A549 (cell line): Measurements from ENCODE around the gene RTN4.

Experiments used
- CHD4 ChIP-seq: fragments of 200-600 bp; sonication (generic); IDR thresholded peaks from 2 replicates; pipeline ENCODE4 v1.6.1; 2016; ENCODE audit warnings: antibody characterized with exemption, mild to moderate bottlenecking, borderline replicate concordance
- JUN ChIP-seq, 2 experiments: fragments of >200 bp; sonication (Bioruptor Twin); formaldehyde crosslinking; IDR thresholded peaks; 2 replicates in 1 of 2; 3 replicates in 1 of 2; pipeline ENCODE4 v1.6.1; 2016 to 2017
- MAFK ChIP-seq: fragments of 450-650 bp; IDR thresholded peaks from 2 replicates; pipeline ENCODE4 v1.6.1; 2014; ENCODE audit not compliant: partially characterized antibody
- NPAS2 ChIP-seq: fragments of 250-450 bp; sonication (Bioruptor Pico); IDR thresholded peaks from 2 replicates; pipeline ENCODE4 v1.8.0; 2022; ENCODE audit warnings: mild to moderate bottlenecking, moderate library complexity, borderline replicate concordance
- POLR2A ChIP-seq: IDR thresholded peaks from 2 replicates; pipeline ENCODE4 v1.6.1; 2012; ENCODE audit warnings: mild to moderate bottlenecking, low read length
- RAD21 ChIP-seq, 2 experiments: fragments of >200 bp in 1 of 2; sonication (Bioruptor Twin) in 1 of 2; formaldehyde crosslinking in 1 of 2; IDR thresholded peaks in 1 of 2; conservative IDR thresholded peaks in 1 of 2; 2 replicates in 1 of 2; 3 replicates in 1 of 2; pipeline ENCODE4 v1.6.1; 2012 to 2018; ENCODE audit warnings: inconsistent platforms in 1 of 2
- RFX5 ChIP-seq: fragments of 450-650 bp; IDR thresholded peaks from 2 replicates; pipeline ENCODE4 v1.7.1; 2014; ENCODE audit warnings: antibody characterized with exemption, mild to moderate bottlenecking, moderate library complexity
- SMC3 ChIP-seq: fragments of >200 bp; sonication (Bioruptor Twin); formaldehyde crosslinking; IDR thresholded peaks from 3 replicates; pipeline ENCODE4 v1.6.1; 2018; ENCODE audit warnings: inconsistent platforms
- TF ChIP-seq, protein P1 (sequence below): fragments of >200 bp; sonication (Bioruptor Twin); formaldehyde crosslinking; IDR thresholded peaks from 3 replicates; pipeline ENCODE4 v1.5.1; 2016
- TF ChIP-seq, protein P2 (sequence below): IDR thresholded peaks from 2 replicates; pipeline ENCODE4 v1.6.1; 2012
- TF ChIP-seq, protein P3 (sequence below): fragments of 200-600 bp; sonication (generic); IDR thresholded peaks from 2 replicates; pipeline ENCODE4 v1.6.1; 2016; ENCODE audit warnings: antibody characterized with exemption, mild to moderate bottlenecking, moderate library complexity
- TF ChIP-seq, protein P4 (sequence below): IDR thresholded peaks from 2 replicates; pipeline ENCODE4 v1.6.1; 2012

DNA sequence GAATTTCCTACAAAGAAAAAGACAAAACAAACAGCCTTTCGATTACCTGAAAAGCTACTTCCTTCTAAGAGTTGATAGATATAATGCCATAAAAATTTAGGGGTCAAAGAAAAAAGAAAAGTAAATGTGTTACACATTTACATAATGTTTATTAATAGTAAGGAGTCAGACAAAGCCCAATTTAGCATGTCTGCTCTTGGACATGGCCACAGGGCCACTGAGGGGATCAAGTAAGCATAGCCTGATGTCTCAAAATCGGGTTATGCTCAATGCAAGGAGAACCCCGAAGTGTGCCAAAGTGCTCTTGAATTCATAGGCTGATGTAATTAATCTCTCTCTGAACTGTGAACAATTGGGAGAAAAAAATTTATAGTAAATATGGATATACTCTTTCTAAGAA lies 61.6 kb downstream of the RTN4 start:
- TF ChIP-seq, protein P1, sequence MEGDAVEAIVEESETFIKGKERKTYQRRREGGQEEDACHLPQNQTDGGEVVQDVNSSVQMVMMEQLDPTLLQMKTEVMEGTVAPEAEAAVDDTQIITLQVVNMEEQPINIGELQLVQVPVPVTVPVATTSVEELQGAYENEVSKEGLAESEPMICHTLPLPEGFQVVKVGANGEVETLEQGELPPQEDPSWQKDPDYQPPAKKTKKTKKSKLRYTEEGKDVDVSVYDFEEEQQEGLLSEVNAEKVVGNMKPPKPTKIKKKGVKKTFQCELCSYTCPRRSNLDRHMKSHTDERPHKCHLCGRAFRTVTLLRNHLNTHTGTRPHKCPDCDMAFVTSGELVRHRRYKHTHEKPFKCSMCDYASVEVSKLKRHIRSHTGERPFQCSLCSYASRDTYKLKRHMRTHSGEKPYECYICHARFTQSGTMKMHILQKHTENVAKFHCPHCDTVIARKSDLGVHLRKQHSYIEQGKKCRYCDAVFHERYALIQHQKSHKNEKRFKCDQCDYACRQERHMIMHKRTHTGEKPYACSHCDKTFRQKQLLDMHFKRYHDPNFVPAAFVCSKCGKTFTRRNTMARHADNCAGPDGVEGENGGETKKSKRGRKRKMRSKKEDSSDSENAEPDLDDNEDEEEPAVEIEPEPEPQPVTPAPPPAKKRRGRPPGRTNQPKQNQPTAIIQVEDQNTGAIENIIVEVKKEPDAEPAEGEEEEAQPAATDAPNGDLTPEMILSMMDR: no peak
- TF ChIP-seq POLR2A (no peak), NPAS2 (CRISPR knock-in tag) (no peak), CHD4 (no peak), RAD21 (conservative IDR thresholded peaks at IDR 0.05 in 1 of 2, IDR thresholded peaks at IDR 0.05 in 1 of 2) (no peak), SMC3 (no peak), RFX5 (no peak), JUN (IDR thresholded peaks at IDR 0.05) (no peak), MAFK (no peak)
- TF ChIP-seq, protein P2, sequence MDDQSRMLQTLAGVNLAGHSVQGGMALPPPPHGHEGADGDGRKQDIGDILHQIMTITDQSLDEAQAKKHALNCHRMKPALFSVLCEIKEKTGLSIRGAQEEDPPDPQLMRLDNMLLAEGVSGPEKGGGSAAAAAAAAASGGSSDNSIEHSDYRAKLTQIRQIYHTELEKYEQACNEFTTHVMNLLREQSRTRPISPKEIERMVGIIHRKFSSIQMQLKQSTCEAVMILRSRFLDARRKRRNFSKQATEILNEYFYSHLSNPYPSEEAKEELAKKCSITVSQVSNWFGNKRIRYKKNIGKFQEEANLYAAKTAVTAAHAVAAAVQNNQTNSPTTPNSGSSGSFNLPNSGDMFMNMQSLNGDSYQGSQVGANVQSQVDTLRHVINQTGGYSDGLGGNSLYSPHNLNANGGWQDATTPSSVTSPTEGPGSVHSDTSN: no peak
- TF ChIP-seq, protein P3, sequence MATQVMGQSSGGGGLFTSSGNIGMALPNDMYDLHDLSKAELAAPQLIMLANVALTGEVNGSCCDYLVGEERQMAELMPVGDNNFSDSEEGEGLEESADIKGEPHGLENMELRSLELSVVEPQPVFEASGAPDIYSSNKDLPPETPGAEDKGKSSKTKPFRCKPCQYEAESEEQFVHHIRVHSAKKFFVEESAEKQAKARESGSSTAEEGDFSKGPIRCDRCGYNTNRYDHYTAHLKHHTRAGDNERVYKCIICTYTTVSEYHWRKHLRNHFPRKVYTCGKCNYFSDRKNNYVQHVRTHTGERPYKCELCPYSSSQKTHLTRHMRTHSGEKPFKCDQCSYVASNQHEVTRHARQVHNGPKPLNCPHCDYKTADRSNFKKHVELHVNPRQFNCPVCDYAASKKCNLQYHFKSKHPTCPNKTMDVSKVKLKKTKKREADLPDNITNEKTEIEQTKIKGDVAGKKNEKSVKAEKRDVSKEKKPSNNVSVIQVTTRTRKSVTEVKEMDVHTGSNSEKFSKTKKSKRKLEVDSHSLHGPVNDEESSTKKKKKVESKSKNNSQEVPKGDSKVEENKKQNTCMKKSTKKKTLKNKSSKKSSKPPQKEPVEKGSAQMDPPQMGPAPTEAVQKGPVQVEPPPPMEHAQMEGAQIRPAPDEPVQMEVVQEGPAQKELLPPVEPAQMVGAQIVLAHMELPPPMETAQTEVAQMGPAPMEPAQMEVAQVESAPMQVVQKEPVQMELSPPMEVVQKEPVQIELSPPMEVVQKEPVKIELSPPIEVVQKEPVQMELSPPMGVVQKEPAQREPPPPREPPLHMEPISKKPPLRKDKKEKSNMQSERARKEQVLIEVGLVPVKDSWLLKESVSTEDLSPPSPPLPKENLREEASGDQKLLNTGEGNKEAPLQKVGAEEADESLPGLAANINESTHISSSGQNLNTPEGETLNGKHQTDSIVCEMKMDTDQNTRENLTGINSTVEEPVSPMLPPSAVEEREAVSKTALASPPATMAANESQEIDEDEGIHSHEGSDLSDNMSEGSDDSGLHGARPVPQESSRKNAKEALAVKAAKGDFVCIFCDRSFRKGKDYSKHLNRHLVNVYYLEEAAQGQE: no peak
- TF ChIP-seq, protein P4, sequence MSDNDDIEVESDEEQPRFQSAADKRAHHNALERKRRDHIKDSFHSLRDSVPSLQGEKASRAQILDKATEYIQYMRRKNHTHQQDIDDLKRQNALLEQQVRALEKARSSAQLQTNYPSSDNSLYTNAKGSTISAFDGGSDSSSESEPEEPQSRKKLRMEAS: no peak
